Measurements from ENCODE around the gene STK32C. TPM values are rescaled to one million over a fixed set of nuclear protein-coding genes. Genes with fewer than 3 reads are reported as not detected.

STK32C gene
- total and polyA plus RNA-seq, 4 donors, result 4.9 to 12.4 (median 9.7) TPM

- ATAC-seq (ENCODE audit: low FRiP score), result no peak
- intact Hi-C loops (cut with DNase I), result no loop called here
- Histone ChIP-seq H3K4me1 (ENCODE audit: control insufficient read depth in 1 of 2, insufficient read depth in 2 of 2, low read length in 2 of 2) (no peaks in the 10 kb centered on the region), H3K4me3 (ENCODE audit: low read length in 2 of 2) (no peak overlapping the region), H3K27ac (ENCODE audit: low read depth in 1 of 2, low read length in 2 of 2) (no peak overlapping the region), H3K27me3 (ENCODE audit: control insufficient read depth in 1 of 2, insufficient read depth in 2 of 2, low read length in 1 of 2) (no peaks in the 10 kb centered on the region), H3K9me3 (ENCODE audit: control insufficient read depth, low read length) (no peaks in the 10 kb centered on the region), H3K36me3 (ENCODE audit: control insufficient read depth in 1 of 2, insufficient read depth in 2 of 2, low read length in 1 of 2) (no peaks in the 10 kb centered on the region)
- DNase-seq, result peak; percentile 40 to 63
- 55 to 61% methylated on average over 30 to 32 of the region's 32 CpGs for WGBS, 2 donors
Observed at GRCh38 chr10:132264966-132265889, 42.5 kb downstream of the STK32C start.

- Histone ChIP-seq H3K4me3 (ENCODE audit: low read length in 2 of 2) (no peak overlapping the region), H3K27me3 (ENCODE audit: control insufficient read depth in 1 of 2, insufficient read depth in 2 of 2, low read length in 1 of 2) (no peaks in the 10 kb centered on the region), H3K27ac (ENCODE audit: low read depth in 1 of 2, low read length in 2 of 2) (no peak overlapping the region), H3K4me1 (ENCODE audit: control insufficient read depth in 1 of 2, insufficient read depth in 2 of 2, low read length in 2 of 2) (no peaks in the 10 kb centered on the region), H3K9me3 (ENCODE audit: control insufficient read depth, low read length) (no peaks in the 10 kb centered on the region), H3K36me3 (ENCODE audit: control insufficient read depth in 1 of 2, insufficient read depth in 2 of 2, low read length in 1 of 2) (no peaks in the 10 kb centered on the region)
- intact Hi-C loops (cut with DNase I), result no loop called here
- DNase-seq (peak; percentile 18 to 62), ATAC-seq (ENCODE audit: low FRiP score) (no peak)
- WGBS, 2 donors, result 70 to 76% methylated on average over 14 to 16 of the region's 16 CpGs
Observed at GRCh38 chr10:132264306-132264950, 43.3 kb downstream of the STK32C start.

GRCh38 chr10:132263866-132264265 lies 43.9 kb downstream of the STK32C start:
- intact Hi-C loops (cut with DNase I), result no loop called here
- WGBS, 2 donors, result 76 to 90% methylated on average over 9 of the region's 9 CpGs
- Histone ChIP-seq H3K4me1 (ENCODE audit: control insufficient read depth in 1 of 2, insufficient read depth in 2 of 2, low read length in 2 of 2) (no peaks in the 10 kb centered on the region), H3K27ac (ENCODE audit: low read depth in 1 of 2, low read length in 2 of 2) (no peak overlapping the region), H3K27me3 (ENCODE audit: control insufficient read depth in 1 of 2, insufficient read depth in 2 of 2, low read length in 1 of 2) (no peaks in the 10 kb centered on the region), H3K4me3 (ENCODE audit: low read length in 2 of 2) (no peak overlapping the region), H3K9me3 (ENCODE audit: control insufficient read depth, low read length) (no peaks in the 10 kb centered on the region), H3K36me3 (ENCODE audit: control insufficient read depth in 1 of 2, insufficient read depth in 2 of 2, low read length in 1 of 2) (no peaks in the 10 kb centered on the region)
- ATAC-seq (ENCODE audit: low FRiP score) (no peak), DNase-seq (peak in 1 of 2 donors; percentile 6)

- ATAC-seq (ENCODE audit: low FRiP score) (no peak), DNase-seq (no peak)
- H3K4me1 ChIP-seq (ENCODE audit: control insufficient read depth in 1 of 2, insufficient read depth in 2 of 2, low read length in 2 of 2), result no peaks in the 10 kb centered on the region
- H3K27me3 ChIP-seq (ENCODE audit: control insufficient read depth in 1 of 2, insufficient read depth in 2 of 2, low read length in 1 of 2), result no peaks in the 10 kb centered on the region
- intact Hi-C loops (cut with DNase I), result no loop called here
- no peak overlapping the region for H3K27ac ChIP-seq (ENCODE audit: low read depth in 1 of 2, low read length in 2 of 2)
- WGBS, 2 donors, result 87 to 91% methylated on average over 27 of the region's 27 CpGs
- H3K4me3 ChIP-seq (ENCODE audit: low read length in 2 of 2), result no peak overlapping the region
- no peaks in the 10 kb centered on the region for H3K9me3 ChIP-seq (ENCODE audit: control insufficient read depth, low read length)
- no peaks in the 10 kb centered on the region for H3K36me3 ChIP-seq (ENCODE audit: control insufficient read depth in 1 of 2, insufficient read depth in 2 of 2, low read length in 1 of 2)
Observed at GRCh38 chr10:132259702-132260482, 47.9 kb downstream of the STK32C start.

- H3K9me3 ChIP-seq (ENCODE audit: control insufficient read depth, low read length), result no peaks in the 10 kb centered on the region
- WGBS, 2 donors, result 91 to 92% methylated on average over 23 of the region's 23 CpGs
- no peaks in the 10 kb centered on the region for H3K4me1 ChIP-seq (ENCODE audit: control insufficient read depth in 1 of 2, insufficient read depth in 2 of 2, low read length in 2 of 2)
Observed at GRCh38 chr10:132258423-132258822, 49.3 kb downstream of the STK32C start.

GRCh38 chr10:132257907-132258306 lies 49.8 kb downstream of the STK32C start:
- ATAC-seq (ENCODE audit: low FRiP score) (no peak), DNase-seq (no peak)
- H3K9me3 ChIP-seq (ENCODE audit: control insufficient read depth, low read length), result no peaks in the 10 kb centered on the region
- WGBS, 2 donors, result 91 to 94% methylated on average over 9 of the region's 9 CpGs
- H3K4me3 ChIP-seq (ENCODE audit: low read length in 2 of 2), result no peak overlapping the region
- H3K36me3 ChIP-seq (ENCODE audit: control insufficient read depth in 1 of 2, insufficient read depth in 2 of 2, low read length in 1 of 2), result no peaks in the 10 kb centered on the region
- H3K27me3 ChIP-seq (ENCODE audit: control insufficient read depth in 1 of 2, insufficient read depth in 2 of 2, low read length in 1 of 2), result no peaks in the 10 kb centered on the region
- H3K4me1 ChIP-seq (ENCODE audit: control insufficient read depth in 1 of 2, insufficient read depth in 2 of 2, low read length in 2 of 2), result no peaks in the 10 kb centered on the region
- H3K27ac ChIP-seq (ENCODE audit: low read depth in 1 of 2, low read length in 2 of 2), result no peak overlapping the region
- intact Hi-C loops (cut with DNase I), result no loop called here

More at GRCh38 chr10:132258423-132258822, 49.3 kb downstream of the STK32C start:
- DNase-seq, result no peak
- Histone ChIP-seq H3K36me3 (ENCODE audit: control insufficient read depth in 1 of 2, insufficient read depth in 2 of 2, low read length in 1 of 2) (no peaks in the 10 kb centered on the region), H3K27ac (ENCODE audit: low read depth in 1 of 2, low read length in 2 of 2) (no peak overlapping the region), H3K27me3 (ENCODE audit: control insufficient read depth in 1 of 2, insufficient read depth in 2 of 2, low read length in 1 of 2) (no peaks in the 10 kb centered on the region), H3K4me3 (ENCODE audit: low read length in 2 of 2) (no peak overlapping the region)
- intact Hi-C loops (cut with DNase I), result no loop called here
- ATAC-seq (ENCODE audit: low FRiP score), result no peak

GRCh38 chr10:132257271-132257670 lies 50.5 kb downstream of the STK32C start:
- H3K36me3 ChIP-seq (ENCODE audit: control insufficient read depth in 1 of 2, insufficient read depth in 2 of 2, low read length in 1 of 2), result no peaks in the 10 kb centered on the region
- intact Hi-C loops (cut with DNase I), result no loop called here
- H3K27ac ChIP-seq (ENCODE audit: low read depth in 1 of 2, low read length in 2 of 2), result no peak overlapping the region
- H3K9me3 ChIP-seq (ENCODE audit: control insufficient read depth, low read length), result no peaks in the 10 kb centered on the region
- ATAC-seq (ENCODE audit: low FRiP score) (no peak), DNase-seq (no peak)
- no peaks in the 10 kb centered on the region for H3K4me1 ChIP-seq (ENCODE audit: control insufficient read depth in 1 of 2, insufficient read depth in 2 of 2, low read length in 2 of 2)
- no peaks in the 10 kb centered on the region for H3K27me3 ChIP-seq (ENCODE audit: control insufficient read depth in 1 of 2, insufficient read depth in 2 of 2, low read length in 1 of 2)
- 83 to 85% methylated on average over 8 of the region's 8 CpGs for WGBS, 2 donors
- no peak overlapping the region for H3K4me3 ChIP-seq (ENCODE audit: low read length in 2 of 2)

GRCh38 chr10:132256866-132257265 lies 50.9 kb downstream of the STK32C start:
- no peak for DNase-seq
- 84 to 87% methylated on average over 4 to 5 of the region's 5 CpGs for WGBS, 2 donors
- intact Hi-C loops (cut with DNase I), result no loop called here

More at GRCh38 chr10:132256866-132257265, 50.9 kb downstream of the STK32C start:
- no peak for ATAC-seq (ENCODE audit: low FRiP score)
- H3K36me3 ChIP-seq (ENCODE audit: control insufficient read depth in 1 of 2, insufficient read depth in 2 of 2, low read length in 1 of 2), result no peaks in the 10 kb centered on the region
- H3K27me3 ChIP-seq (ENCODE audit: control insufficient read depth in 1 of 2, insufficient read depth in 2 of 2, low read length in 1 of 2), result no peaks in the 10 kb centered on the region
- no peak overlapping the region for H3K4me3 ChIP-seq (ENCODE audit: low read length in 2 of 2)
- H3K27ac ChIP-seq (ENCODE audit: low read depth in 1 of 2, low read length in 2 of 2), result no peak overlapping the region
- no peaks in the 10 kb centered on the region for H3K4me1 ChIP-seq (ENCODE audit: control insufficient read depth in 1 of 2, insufficient read depth in 2 of 2, low read length in 2 of 2)
- H3K9me3 ChIP-seq (ENCODE audit: control insufficient read depth, low read length), result no peaks in the 10 kb centered on the region
